Colonic mucosa (tissue), 4 donors: ENCODE data around the gene TARBP2. TPM values are rescaled to one million over a fixed set of nuclear protein-coding genes. Genes with fewer than 3 reads are reported as not detected.

Source experiments
- DNase-seq: peaks from one replicate; pipeline ENCODE4 v3.0.0-alpha.2; 2020
- H3K27ac ChIP-seq: fragments of 200-600 bp; one replicate; pipeline ENCODE4 v1.8.0; 2021
- H3K27me3 ChIP-seq: fragments of 200-600 bp; one replicate; pipeline ENCODE4 v1.8.0; 2021
- H3K36me3 ChIP-seq: fragments of 200-600 bp; one replicate; pipeline ENCODE4 v1.8.0; 2021
- H3K4me1 ChIP-seq: fragments of 200-600 bp; one replicate; pipeline ENCODE4 v1.8.0; 2021; ENCODE audit warnings: mild to moderate bottlenecking
- H3K4me3 ChIP-seq: fragments of 200-600 bp; one replicate; pipeline ENCODE4 v1.8.0; 2021
- H3K9ac ChIP-seq, 2 donors: one replicate each; pipeline ENCODE4 v1.7.0; 2013; ENCODE audit warnings: control low read depth in 2 of 2, low read depth in 2 of 2, low read length in 2 of 2
- H3K9me3 ChIP-seq: fragments of 200-600 bp; one replicate; pipeline ENCODE4 v1.8.0; 2021
- intact Hi-C: fragments of 100-400 bp; cut with DNase I; formaldehyde crosslinking; loops from one replicate; pipeline ENCODE4 v1.14.1; 2022
- total RNA-seq, 2 donors: library from RNA; stranded (reverse); fragmentation: NEBNext Ultra II Directional in 1 of 2; extraction: Animal tissue kit (Norgen Biotek cat#: 25700) in 1 of 2; gene quantifications; one replicate each; pipeline ENCODE4 v1.2.1, GENCODE V29; 2021
- TF ChIP-seq, protein P1 (sequence below): fragments of 200-600 bp; IDR thresholded peaks from one replicate; pipeline ENCODE4 v1.8.0; 2022; ENCODE audit warnings: antibody characterized with exemption, mild to moderate bottlenecking
- donor health status: healthy.
- donor health status: DM: no; HTN: no; CAD: no.
- donor health status: DM: no; HTN: no; CAD: no.

TARBP2 gene
- total RNA-seq, 2 donors from 2014 or later = 20.7 to 36.9 TPM

GRCh38 chr12:53514628-53515290 lies 13.7 kb downstream of the TARBP2 start:
- H3K27ac ChIP-seq = no peak overlapping the region

GRCh38 chr12:53515291-53515680 lies 14.2 kb downstream of the TARBP2 start:
- H3K27me3 ChIP-seq = no peaks in the 10 kb centered on the region
- no peaks in the 10 kb centered on the region for H3K4me1 ChIP-seq
- H3K9me3 ChIP-seq = no peaks in the 10 kb centered on the region
- intact Hi-C loops = no loop called here
- no peak overlapping the region for H3K9ac ChIP-seq
- peaks cover 8% of the 10 kb centered on the region for H3K36me3 ChIP-seq
- H3K4me3 ChIP-seq = no peak overlapping the region
- no peak for DNase-seq
- no peak overlapping the region for H3K27ac ChIP-seq
- TF ChIP-seq, protein P1, sequence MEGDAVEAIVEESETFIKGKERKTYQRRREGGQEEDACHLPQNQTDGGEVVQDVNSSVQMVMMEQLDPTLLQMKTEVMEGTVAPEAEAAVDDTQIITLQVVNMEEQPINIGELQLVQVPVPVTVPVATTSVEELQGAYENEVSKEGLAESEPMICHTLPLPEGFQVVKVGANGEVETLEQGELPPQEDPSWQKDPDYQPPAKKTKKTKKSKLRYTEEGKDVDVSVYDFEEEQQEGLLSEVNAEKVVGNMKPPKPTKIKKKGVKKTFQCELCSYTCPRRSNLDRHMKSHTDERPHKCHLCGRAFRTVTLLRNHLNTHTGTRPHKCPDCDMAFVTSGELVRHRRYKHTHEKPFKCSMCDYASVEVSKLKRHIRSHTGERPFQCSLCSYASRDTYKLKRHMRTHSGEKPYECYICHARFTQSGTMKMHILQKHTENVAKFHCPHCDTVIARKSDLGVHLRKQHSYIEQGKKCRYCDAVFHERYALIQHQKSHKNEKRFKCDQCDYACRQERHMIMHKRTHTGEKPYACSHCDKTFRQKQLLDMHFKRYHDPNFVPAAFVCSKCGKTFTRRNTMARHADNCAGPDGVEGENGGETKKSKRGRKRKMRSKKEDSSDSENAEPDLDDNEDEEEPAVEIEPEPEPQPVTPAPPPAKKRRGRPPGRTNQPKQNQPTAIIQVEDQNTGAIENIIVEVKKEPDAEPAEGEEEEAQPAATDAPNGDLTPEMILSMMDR = no peak

More at GRCh38 chr12:53514628-53515290, 13.7 kb downstream of the TARBP2 start:
- no peak for DNase-seq
- no peaks in the 10 kb centered on the region for H3K27me3 ChIP-seq
- no peaks in the 10 kb centered on the region for H3K4me1 ChIP-seq
- no peak overlapping the region for H3K4me3 ChIP-seq
- H3K36me3 ChIP-seq = peaks cover 8% of the 10 kb centered on the region
- TF ChIP-seq, protein P1 = no peak
- intact Hi-C loops = no loop called here
- no peak overlapping the region for H3K9ac ChIP-seq
- no peaks in the 10 kb centered on the region for H3K9me3 ChIP-seq

DNA sequence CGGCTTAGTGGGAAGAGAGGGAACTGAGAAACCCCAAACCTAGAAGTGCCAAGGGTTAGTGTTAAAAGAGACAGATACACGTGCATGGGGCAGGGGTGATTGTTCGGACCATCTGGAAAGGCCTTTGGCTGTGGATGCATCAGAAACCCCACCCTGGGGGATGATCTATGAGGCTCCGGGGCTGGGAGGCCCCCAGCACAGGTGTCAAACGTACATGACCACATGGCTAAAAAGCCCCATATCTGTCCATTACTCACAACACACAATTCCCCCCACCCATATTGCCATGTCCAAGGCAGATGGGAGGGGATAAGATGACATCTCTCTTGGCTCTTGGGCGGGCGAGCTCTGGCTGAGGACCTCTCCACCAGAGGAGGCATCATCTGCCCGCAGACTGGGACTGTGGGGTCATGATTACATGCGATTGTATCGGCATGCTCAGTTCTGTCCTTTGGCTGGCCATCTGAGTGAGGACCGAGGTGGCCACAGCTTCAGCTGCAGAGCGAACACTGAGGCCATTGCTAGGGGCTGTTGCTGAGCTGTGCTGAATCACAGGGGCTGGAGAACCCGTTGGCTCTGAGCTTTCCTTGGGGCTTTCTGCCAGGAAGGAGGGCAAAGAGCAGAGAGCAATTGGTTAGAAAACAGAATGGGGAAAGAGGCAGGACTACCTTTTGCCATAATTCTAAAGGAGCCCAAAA lies 15.8 kb downstream of the TARBP2 start:
- intact Hi-C loops = no loop called here

DNA sequence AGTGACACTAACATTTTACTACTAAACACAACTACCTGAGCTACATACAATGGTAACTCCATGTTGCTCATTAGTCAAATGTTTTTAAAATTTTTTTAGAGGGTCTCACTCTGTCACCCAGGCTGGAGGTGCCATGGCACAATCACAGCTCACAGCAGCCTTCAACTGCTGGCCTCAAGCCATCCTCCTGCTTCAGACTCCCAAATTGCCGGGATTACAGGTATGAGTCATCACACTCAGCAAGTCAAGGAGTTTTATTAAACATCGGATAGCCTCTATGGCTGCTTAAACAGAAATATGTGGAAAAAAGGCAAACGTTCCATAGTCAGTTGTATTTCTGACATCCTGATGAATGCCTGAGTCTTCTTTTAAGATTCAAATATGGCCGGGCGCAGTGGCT lies 17.3 kb downstream of the TARBP2 start:
- Histone ChIP-seq H3K9ac (no peak overlapping the region), H3K9me3 (no peaks in the 10 kb centered on the region), H3K27me3 (no peaks in the 10 kb centered on the region), H3K4me1 (no peaks in the 10 kb centered on the region), H3K4me3 (no peak overlapping the region), H3K27ac (no peak overlapping the region), H3K36me3 (peaks cover 14% of the 10 kb centered on the region)
- intact Hi-C loops = no loop called here
- TF ChIP-seq, protein P1 = no peak
- DNase-seq = no peak

More for the DNA sequence above, 15.8 kb downstream of the TARBP2 start:
- H3K36me3 ChIP-seq = peaks cover 8% of the 10 kb centered on the region
- H3K9ac ChIP-seq = no peak overlapping the region
- H3K27ac ChIP-seq = no peak overlapping the region
- H3K27me3 ChIP-seq = no peaks in the 10 kb centered on the region
- TF ChIP-seq, protein P1 = no peak
- H3K4me3 ChIP-seq = no peak overlapping the region
- H3K9me3 ChIP-seq = no peaks in the 10 kb centered on the region
- no peak for DNase-seq
- H3K4me1 ChIP-seq = no peaks in the 10 kb centered on the region

- Histone ChIP-seq H3K4me3 (no peak overlapping the region), H3K27ac (no peak overlapping the region), H3K4me1 (no peaks in the 10 kb centered on the region), H3K9ac (no peak overlapping the region), H3K27me3 (no peaks in the 10 kb centered on the region), H3K9me3 (no peaks in the 10 kb centered on the region), H3K36me3 (peaks cover 15% of the 10 kb centered on the region)
- TF ChIP-seq, protein P1 = no peak
- intact Hi-C loops = no loop called here
- no peak for DNase-seq
These were observed 22.0 kb downstream of the TARBP2 start for GRCh38 chr12:53523131-53523530.
